Fibroblast of the conjunctiva (primary cell): Measurements from ENCODE around the gene CALR.
A peak's percentile ranks its signal among the peaks of the same experiment; 100 is the strongest.
"Not testable (repeated sequence)": the region's sequence is repeated elsewhere in the genome, so short reads cannot be mapped to it uniquely, and the experiment has no call there.

Experiments
- DNase-seq: peaks from one replicate; pipeline ENCODE4 v3.0.0-alpha.2; 2010; ENCODE audit warnings: low read depth

The CALR gene

GRCh38 chr19:12937927-12938778 is at the start of gene CALR:
CALR (plus strand) TSS chr19:12938609; CDS start chr19:12938680, 71 bp downstream.
- peak; percentile 98 for DNase-seq

DNA sequence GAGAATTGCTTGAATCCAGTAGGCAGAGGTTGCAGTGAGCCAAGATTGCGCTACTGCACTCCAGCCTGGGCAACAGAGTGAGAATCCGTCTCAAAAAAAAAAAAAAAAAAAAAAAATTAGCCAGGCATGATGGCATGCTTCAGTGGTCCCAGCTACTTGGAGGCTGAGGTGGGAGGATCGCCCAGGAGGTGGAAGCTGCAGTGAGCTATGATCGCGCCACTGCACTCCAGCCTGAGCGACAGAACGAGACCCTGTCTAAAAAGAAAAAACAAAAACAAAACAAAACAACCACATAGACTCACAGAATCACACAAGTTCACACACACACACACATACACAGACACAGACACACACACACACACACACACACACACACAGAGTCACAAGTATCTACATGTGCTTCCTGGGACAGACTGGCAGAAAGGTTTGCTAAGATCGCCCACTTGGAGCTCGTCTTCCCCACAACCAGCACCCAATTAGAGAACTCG is 48.1 kb upstream of the CALR start:
- DNase-seq = not testable (repeated sequence)

DNA sequence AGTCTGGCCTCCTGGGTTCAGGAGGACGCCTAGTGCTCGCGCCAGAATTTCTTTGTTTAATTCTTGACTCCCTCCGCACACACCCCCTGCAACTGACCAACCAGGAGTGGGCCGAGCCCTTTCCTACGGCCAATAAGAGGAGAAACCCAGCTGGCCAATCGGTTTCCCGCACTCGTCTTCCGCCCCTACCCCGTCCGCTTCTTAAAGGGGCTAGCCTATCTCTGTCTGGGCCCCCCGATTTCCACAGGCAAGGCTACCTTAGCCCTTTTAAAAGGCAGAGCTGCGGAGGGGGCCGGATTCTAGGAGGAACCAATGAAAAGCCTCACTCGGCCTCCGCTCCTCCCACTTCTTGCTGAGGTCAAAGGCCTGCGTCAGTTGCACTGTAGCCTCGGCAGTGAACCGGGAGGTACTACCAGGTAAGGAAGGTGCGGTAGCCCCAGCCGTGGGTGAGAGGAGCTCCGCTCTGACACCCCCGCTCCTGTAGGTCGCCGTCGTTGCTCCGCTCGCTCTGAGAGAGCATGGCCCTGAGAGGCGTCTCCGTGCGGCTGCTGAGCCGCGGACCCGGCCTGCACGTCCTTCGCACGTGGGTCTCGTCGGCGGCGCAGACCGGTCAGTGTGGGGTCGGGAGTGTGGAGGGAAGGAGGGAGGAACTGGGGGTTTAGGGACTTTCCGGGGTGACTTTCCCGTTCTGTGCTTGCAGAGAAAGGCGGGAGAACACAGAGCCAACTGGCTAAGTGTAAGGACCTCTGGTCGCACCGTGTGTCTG is 47.4 kb upstream of the CALR start, which contains the start of gene GCDH:
TSS of gene GCDH (plus strand) at position 374 of the 766 bp plus-strand sequence. CDS start at position 519, 145 bp downstream.
- DNase-seq = peak; percentile 97

- DNase-seq = no peak
Observed at GRCh38 chr19:12891553-12892021, 46.8 kb upstream of the CALR start.

- no peak for DNase-seq
Observed at GRCh38 chr19:12893582-12893981, 44.8 kb upstream of the CALR start.

- DNase-seq = no peak
Observed at GRCh38 chr19:12896460-12896859, 41.9 kb upstream of the CALR start.

DNA sequence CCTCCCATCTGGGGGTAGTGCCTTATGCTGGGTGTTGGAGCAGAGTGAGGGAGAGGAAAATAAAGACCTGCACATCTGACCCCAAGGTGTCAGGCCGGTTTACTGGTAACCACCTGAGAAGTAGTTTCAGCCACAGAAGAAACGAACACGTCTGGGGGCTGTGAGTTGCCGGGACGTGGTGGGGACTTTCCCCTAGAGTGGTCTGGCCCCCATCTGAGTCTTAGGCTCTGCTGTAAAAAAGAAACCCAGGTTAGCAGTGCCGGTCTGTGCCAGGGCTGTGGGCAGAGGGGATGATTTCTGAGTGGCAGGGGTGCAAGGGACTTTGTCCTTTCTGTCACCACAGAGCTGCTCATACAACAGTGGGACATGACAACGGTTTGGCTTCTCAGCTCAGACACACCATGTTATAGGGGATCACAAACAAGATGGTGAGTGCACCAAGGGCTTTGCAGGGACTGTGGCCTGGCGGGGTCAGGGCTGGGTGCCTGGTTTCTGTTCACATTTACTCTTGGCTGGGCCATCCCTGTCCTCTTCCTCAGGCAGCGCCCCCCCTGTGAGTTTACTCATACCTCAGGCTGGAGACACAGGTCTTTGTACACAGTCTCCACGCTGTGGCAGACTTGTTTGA is 38.4 kb upstream of the CALR start:
- no peak for DNase-seq

DNA sequence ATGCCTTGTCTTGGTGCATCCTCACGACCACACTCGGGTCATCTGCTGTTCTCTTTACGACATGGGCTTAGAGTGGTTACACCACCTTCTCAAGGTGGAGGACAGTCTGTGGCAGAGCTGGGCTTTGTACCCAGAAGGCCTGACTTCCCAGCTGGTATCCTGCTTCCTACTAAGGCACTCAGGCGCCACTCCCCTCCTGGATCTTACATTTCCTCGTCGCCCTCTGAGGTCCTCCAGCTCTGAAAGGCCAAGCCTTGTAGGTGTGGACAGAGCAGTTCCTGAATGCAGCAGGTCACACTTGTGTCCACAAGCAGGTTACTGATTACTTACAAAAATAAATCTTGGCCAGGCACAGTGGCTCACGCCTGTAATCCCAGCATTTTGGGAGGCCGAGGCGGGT is 31.2 kb upstream of the CALR start:
- no peak for DNase-seq

DNA sequence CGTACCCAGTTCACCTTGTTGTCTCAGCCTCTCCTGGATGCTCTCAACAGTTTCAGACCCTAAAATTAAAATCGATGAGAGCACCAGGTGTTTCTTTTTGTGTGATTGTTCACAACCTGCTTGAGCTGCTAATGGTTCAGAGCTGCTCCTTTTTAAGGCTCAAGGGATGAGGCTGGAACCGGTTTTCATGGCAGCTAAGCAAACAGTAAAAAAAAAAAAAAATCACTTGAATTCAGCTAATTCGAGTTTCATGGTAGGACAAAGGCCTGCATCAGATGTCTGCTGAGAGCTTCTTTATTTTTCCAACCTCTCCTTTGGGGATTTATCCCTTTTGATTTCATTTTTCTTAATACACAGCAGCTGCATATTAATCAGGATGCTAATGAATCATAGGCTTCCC is 25.8 kb upstream of the CALR start:
- DNase-seq = no peak

DNA sequence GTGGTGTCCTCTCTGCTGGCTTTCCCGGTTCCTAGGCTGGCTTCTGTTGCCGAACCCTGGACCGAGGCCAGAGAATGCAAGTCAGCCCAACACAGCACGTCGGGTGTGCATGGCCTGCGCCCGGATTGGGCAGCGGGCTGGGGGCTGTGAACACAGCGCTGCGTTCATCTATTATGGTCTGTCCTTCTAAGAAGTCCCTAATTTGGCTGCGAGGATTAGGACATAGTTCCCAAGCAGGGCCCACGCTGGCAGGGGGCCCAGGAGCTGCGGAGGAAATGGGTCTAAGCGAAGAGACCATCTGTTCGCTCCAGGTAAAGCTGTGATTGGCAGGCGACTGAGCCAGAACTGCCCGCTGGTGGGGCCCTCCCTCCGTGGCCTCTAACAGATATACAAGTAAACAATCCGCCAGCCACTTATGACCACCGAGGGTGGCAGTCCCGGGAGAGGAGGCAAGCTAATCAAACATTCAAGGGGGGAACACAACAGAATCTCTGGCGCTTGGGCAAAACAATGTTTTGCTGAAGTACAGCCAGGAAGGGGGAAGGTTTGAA is 25.3 kb upstream of the CALR start:
- DNase-seq = peak; percentile 33

- no peak for DNase-seq
Observed at GRCh38 chr19:12913851-12914690, 24.3 kb upstream of the CALR start.

GRCh38 chr19:12915860-12916259 is 22.5 kb upstream of the CALR start:
- DNase-seq = not testable (repeated sequence)

GRCh38 chr19:12918253-12918652 is 20.2 kb upstream of the CALR start:
- DNase-seq = no peak

- DNase-seq = no peak
Observed at GRCh38 chr19:12921047-12921446, 17.4 kb upstream of the CALR start.

DNA sequence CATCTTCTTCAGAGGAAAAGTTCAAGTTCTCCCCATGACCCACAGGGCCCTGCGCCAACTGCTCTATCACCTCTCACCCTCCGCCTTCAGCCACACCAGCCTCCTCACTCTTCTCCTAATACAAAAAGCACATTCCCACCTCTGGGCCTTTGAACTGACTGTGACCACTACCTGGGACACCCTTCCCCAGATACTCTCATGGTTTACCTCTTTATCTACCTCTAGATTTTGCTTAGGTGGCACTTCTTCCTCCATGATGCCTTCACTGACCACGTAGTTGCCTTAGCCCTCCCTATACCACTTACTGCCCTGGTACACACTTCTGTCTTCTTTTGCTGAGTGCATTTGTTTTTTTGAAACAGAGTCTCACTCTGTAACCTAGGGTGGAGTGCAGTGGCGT is 15.4 kb upstream of the CALR start:
- no peak for DNase-seq

- DNase-seq = no peak
Observed at GRCh38 chr19:12924621-12925310, 13.6 kb upstream of the CALR start.

DNA sequence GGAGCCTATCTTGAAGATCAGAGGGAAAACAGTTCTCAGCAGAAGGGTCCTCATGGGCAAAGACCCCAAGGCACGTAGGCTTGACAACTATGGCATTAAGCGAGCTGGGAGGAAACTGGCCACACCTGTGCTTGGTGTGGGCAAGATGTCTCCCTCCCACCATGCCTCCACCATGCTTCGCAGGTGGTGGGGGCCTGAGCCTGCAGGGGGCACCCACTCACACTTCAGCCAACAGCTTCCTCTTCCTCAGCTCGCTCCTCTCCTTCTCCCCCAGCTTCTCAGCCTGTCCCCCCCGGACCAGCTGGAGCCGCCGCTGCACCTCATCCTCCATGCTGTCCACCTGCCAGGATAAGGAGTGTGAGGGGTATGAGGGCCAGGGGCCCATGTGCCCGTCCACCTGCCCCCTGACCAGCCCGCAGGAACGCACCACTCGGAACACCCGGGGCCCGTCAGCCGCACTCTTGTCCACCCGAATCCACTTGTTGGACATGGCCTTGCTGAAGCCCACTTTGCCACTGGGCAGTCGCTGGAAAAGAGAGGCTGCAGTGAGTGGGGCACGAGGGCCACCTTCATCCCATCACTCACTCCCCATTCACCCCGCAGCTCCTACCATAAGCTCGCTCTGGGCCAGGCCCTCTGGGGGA is 8.3 kb upstream of the CALR start:
- DNase-seq = no peak

GRCh38 chr19:12932392-12933286 is 5.8 kb upstream of the CALR start:
- no peak for DNase-seq
